GM12878 (cell line): ENCODE measurements around the gene MOV10L1. TPM values are rescaled to one million over a fixed set of nuclear protein-coding genes. Genes with fewer than 3 reads are reported as not detected.

Source experiments
- ATAC-seq: fragments of 200-7000 bp; cut with Tn5 transposase; 3 replicates; pipeline ENCODE4 v1.9.1; 2020; ENCODE audit warnings: mild to moderate bottlenecking, moderate library complexity
- BruUV-seq: library from RNA; stranded (reverse); fragments of 400-500 nt; replicated peaks from 2 replicates; lab custom pipeline; 2021; lab: Mats Ljungman, UMichigan
- CTCF ChIA-PET: fragments of 300-600 bp; sonication (Branson Sonifier 250); formaldehyde crosslinking; extraction: SDS; loops from one replicate; lab custom pipeline; 2021; ENCODE audit warnings: inconsistent platforms; lab: Yijun Ruan, JAX
- POLR2A ChIA-PET: fragments of 350-600 bp; formaldehyde crosslinking; extraction: SDS; loops from one replicate; lab custom pipeline; 2021; ENCODE audit warnings: inconsistent platforms; lab: Charles Lee
- RAD21 ChIA-PET: fragments of 300-600 bp; sonication (Branson Sonifier 250); formaldehyde crosslinking; loops from one replicate; lab custom pipeline; 2023; ENCODE audit warnings: antibody characterized with exemption; ENCODE audit not compliant: unreplicated experiment; lab: Charles Lee
- SMC1A ChIA-PET: fragments of 300-600 bp; sonication (Branson Sonifier 250); formaldehyde crosslinking; loops from one replicate; lab custom pipeline; 2023; ENCODE audit not compliant: unreplicated experiment, uncharacterized antibody; lab: Charles Lee
- DNase-seq: peaks from one replicate; pipeline ENCODE4 v3.0.0-alpha.2; 2011; ENCODE audit warnings: low read depth, low spot score
- FAIRE-seq: peaks from 3 replicates; lab custom pipeline; 2011; peaks lifted over from hg19 to GRCh38; lab: Jason Lieb, UNC
- H2AFZ ChIP-seq: 2 replicates; pipeline ENCODE4 v1.6.0; 2011; ENCODE audit warnings: low read depth, low read length, control low read depth; ENCODE audit not compliant: control insufficient read depth
- H3K27ac ChIP-seq: 2 replicates; pipeline ENCODE4 v1.5.1; 2011; ENCODE audit warnings: control low read depth; ENCODE audit not compliant: control insufficient read depth, insufficient read depth
- H3K27me3 ChIP-seq, 2 experiments: replicated peaks in 1 of 2; 2 replicates each; pipeline versions ENCODE4 v1.6.0 to v1.6.1; 2011; ENCODE audit warnings: low read length in 1 of 2; ENCODE audit not compliant: control insufficient read depth in 2 of 2, insufficient read depth in 2 of 2
- H3K36me3 ChIP-seq, 2 experiments: 2 replicates each; pipeline ENCODE4 v1.5.1; 2011; ENCODE audit warnings: low read length in 1 of 2; ENCODE audit not compliant: control insufficient read depth in 2 of 2, insufficient read depth in 2 of 2
- H3K4me1 ChIP-seq: 2 replicates; pipeline ENCODE4 v1.6.1; 2011; ENCODE audit warnings: mild to moderate bottlenecking, low read length, moderate library complexity, mixed read lengths; ENCODE audit not compliant: control insufficient read depth, insufficient read depth
- H3K4me2 ChIP-seq: 2 replicates; pipeline ENCODE4 v1.6.0; 2011; ENCODE audit warnings: control low read depth; ENCODE audit not compliant: control insufficient read depth, insufficient read depth
- H3K4me3 ChIP-seq: fragments of 200-600 bp; sonication (generic); 2 replicates; pipeline ENCODE4 v1.5.1; 2016
- H3K79me2 ChIP-seq: 2 replicates; pipeline ENCODE4 v1.6.0; 2011; ENCODE audit warnings: low read length; ENCODE audit not compliant: control insufficient read depth, insufficient read depth
- H3K9ac ChIP-seq: 2 replicates; pipeline ENCODE4 v1.8.0; 2011; ENCODE audit warnings: low read length, control low read depth, mixed read lengths; ENCODE audit not compliant: control insufficient read depth, insufficient read depth
- H3K9me3 ChIP-seq: replicated peaks from 3 replicates; pipeline ENCODE4 v1.5.1; 2011; ENCODE audit warnings: mild to moderate bottlenecking, low read length; ENCODE audit not compliant: control insufficient read depth, insufficient read depth
- H4K20me1 ChIP-seq: 2 replicates; pipeline ENCODE4 v1.6.0; 2011; ENCODE audit not compliant: control insufficient read depth, insufficient read depth
- ASH2L ChIP-seq: fragments of 300-600, 200-600 bp; sonication (generic); IDR thresholded peaks from 2 replicates; pipeline ENCODE4 v1.6.1; 2017; ENCODE audit warnings: low read depth, mild to moderate bottlenecking, borderline replicate concordance
- JUND ChIP-seq: IDR thresholded peaks from 2 replicates; pipeline ENCODE4 v1.6.1; 2012; ENCODE audit warnings: low read depth, mild to moderate bottlenecking, low read length, improper control_type of control experiment, moderate library complexity
- KAT2A ChIP-seq: conservative IDR thresholded peaks from 2 replicates; pipeline ENCODE4 v1.6.1; 2011; ENCODE audit warnings: low read depth, low read length; ENCODE audit not compliant: control insufficient read depth
- MEF2B ChIP-seq: fragments of 450-650 bp; IDR thresholded peaks from 2 replicates; pipeline ENCODE4 v1.6.1; 2018; ENCODE audit warnings: mild to moderate bottlenecking, moderate library complexity; ENCODE audit not compliant: partially characterized antibody, poor library complexity, severe bottlenecking
- MTA3 ChIP-seq: IDR thresholded peaks from 2 replicates; pipeline ENCODE4 v1.6.1; 2012; ENCODE audit warnings: low read length, inconsistent platforms, borderline replicate concordance
- ZSCAN29 ChIP-seq: fragments of 450-650 bp; IDR thresholded peaks from 2 replicates; pipeline ENCODE4 v1.6.1; 2017; ENCODE audit warnings: mild to moderate bottlenecking, moderate library complexity
- WGBS: methylation state at CpG from one replicate; pipeline ENCODE4 v1.1.6; 2016; ENCODE audit warnings: low lambda C conversion rate; ENCODE audit not compliant: insufficient replicate concordance, insufficient coverage; ENCODE audit errors: missing lambda C conversion rate; 5-methylcytosine and 5-hydroxymethylcytosine counted together
- in situ Hi-C: fragments of 300-500 bp; cut with MboI; formaldehyde crosslinking; loops from 9 replicates; pipeline ENCODE4 v1.14.3; 2018; ENCODE audit warnings: mixed read lengths
- intact Hi-C: fragments of 100-400 bp; cut with micrococcal nuclease; formaldehyde crosslinking; loops from one replicate; pipeline ENCODE4 v1.14.2; 2022; ENCODE audit not compliant: unreplicated experiment
- polyA plus RNA-seq, 11 experiments: library from polyadenylated mRNA; depleted of rRNA in 4 of 11; unstranded in 6 of 11; stranded (reverse) in 5 of 11; fragments of >200 nt; fragmentation: Nextera tagmentation in 4 of 11; fragmentation: Illumina TruSeq in 1 of 11; extraction: Ambion mirVana in 4 of 11; extraction: Trizol in 1 of 11; gene quantifications; 1 replicate in 1 of 11; 2 replicates in 10 of 11; pipeline versions ENCODE4 v1.2.1 to v1.2.3, GENCODE V29; 2011 to 2016; ENCODE audit warnings: inconsistent platforms in 2 of 11, missing spikeins in 2 of 11, low read depth in 1 of 11
- total RNA-seq, 4 experiments: library from RNA; depleted of rRNA in 3 of 4; stranded (reverse); fragments of >200 nt in 3 of 4; fragmentation: Illumina TruSeq in 1 of 4; extraction: Trizol in 1 of 4; gene quantifications; 2 replicates each; pipeline versions ENCODE4 v1.2.1 to v1.2.3, GENCODE V29; 2013 to 2021
- TF ChIP-seq, protein P1 (sequence below): fragments of 450-650 bp; formaldehyde crosslinking; IDR thresholded peaks from 2 replicates; pipeline ENCODE4 v1.5.0; 2022; ENCODE audit warnings: mild to moderate bottlenecking, missing genetic modification characterization
- TF ChIP-seq, protein P2 (sequence below): fragments of 450-650 bp; IDR thresholded peaks from 2 replicates; pipeline ENCODE4 v1.6.1; 2016; ENCODE audit warnings: mild to moderate bottlenecking, moderate library complexity, borderline replicate concordance
- TF ChIP-seq, protein P3 (sequence below): IDR thresholded peaks from 2 replicates; pipeline ENCODE4 v1.6.1; 2012; ENCODE audit warnings: mild to moderate bottlenecking, low read depth, low read length

Gene MOV10L1
- total and polyA plus RNA-seq, 10 of the 15 experiments (the other 5 are each of a cell fraction or from before 2014, with no cell fraction given): 0.22 TPM; not detected in 9

DNA sequence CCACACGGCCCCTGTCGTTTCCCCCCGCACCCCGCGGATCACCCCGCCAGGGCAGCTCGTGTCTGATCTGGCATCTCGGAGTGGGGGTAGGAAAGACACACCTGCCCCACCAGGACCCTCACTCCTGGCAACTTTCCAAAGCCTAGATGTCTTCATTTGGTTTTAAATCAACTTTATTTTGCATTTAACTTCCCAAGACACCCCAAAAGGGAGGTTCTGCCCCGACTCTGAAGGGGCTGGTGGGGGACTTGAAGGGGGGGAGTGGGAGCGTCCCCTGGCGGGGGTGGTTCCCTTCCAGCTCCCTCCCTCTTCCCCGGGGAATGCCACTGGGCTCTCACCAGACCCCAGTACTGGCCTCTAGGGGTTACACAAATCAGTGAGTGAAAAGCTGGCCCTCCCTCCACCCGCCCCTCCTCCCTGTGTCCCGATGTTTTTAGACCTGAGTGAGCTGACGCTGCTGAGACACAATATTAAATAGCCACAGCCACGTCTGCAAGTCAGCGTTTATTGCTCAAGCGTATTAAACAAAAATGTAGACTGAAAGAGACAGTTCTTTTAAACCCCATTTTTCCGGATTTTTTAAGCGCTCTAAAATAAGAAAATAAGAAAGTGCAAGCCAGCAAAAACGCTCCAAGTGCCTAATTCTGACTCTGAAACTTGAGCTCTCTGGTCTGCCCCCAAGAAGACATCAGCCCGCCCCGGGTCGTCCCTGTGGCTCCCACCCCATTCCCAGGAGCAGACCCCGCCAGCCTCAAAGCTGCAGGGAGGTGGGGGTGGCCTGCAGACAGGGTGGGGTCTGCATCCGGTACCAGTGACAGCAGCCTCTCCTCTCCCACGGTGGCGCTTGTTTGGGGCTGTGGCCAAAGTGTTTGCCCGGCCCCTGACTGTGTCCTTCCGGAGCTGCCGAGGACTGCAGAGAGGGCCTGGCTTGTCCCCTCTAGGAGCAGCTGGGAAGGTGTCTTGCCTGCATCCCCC lies 30.6 kb upstream of the MOV10L1 start:
- H3K4me3 ChIP-seq: no peak overlapping the region
- ChIA-PET CTCF (no interaction called here), POLR2A (no interaction called here), RAD21 (interaction anchor here (0.6 kb wide), 1 partner anchor 56 kb away, joined by 4 read pairs; no protein-coding TSS in a partner anchor), SMC1A (no interaction called here)
- ATAC-seq (peak; percentile 40; the same call in 2 of the 3 replicates), FAIRE-seq (no peak), DNase-seq (no peak)
- H3K4me2 ChIP-seq: no peak overlapping the region
- no peaks in the 10 kb centered on the region for H3K79me2 ChIP-seq
- 4% methylated on average over 31 of the region's 31 CpGs for WGBS
- no peaks in the 10 kb centered on the region for H3K36me3 ChIP-seq
- no peaks in the 10 kb centered on the region for H4K20me1 ChIP-seq
- 0 out of 2 replicates have a peak, but pooled peaks cover 3% of the 10 kb centered on the region for H3K4me1 ChIP-seq
- no TSS peak for BruUV-seq
- no peaks in the 10 kb centered on the region for H3K9me3 ChIP-seq
- TF ChIP-seq, protein P1, sequence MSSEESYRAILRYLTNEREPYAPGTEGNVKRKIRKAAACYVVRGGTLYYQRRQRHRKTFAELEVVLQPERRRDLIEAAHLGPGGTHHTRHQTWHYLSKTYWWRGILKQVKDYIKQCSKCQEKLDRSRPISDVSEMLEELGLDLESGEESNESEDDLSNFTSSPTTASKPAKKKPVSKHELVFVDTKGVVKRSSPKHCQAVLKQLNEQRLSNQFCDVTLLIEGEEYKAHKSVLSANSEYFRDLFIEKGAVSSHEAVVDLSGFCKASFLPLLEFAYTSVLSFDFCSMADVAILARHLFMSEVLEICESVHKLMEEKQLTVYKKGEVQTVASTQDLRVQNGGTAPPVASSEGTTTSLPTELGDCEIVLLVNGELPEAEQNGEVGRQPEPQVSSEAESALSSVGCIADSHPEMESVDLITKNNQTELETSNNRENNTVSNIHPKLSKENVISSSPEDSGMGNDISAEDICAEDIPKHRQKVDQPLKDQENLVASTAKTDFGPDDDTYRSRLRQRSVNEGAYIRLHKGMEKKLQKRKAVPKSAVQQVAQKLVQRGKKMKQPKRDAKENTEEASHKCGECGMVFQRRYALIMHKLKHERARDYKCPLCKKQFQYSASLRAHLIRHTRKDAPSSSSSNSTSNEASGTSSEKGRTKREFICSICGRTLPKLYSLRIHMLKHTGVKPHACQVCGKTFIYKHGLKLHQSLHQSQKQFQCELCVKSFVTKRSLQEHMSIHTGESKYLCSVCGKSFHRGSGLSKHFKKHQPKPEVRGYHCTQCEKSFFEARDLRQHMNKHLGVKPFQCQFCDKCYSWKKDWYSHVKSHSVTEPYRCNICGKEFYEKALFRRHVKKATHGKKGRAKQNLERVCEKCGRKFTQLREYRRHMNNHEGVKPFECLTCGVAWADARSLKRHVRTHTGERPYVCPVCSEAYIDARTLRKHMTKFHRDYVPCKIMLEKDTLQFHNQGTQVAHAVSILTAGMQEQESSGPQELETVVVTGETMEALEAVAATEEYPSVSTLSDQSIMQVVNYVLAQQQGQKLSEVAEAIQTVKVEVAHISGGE: no peak
- TF ChIP-seq ASH2L (no peak), MEF2B (no peak), JUND (no peak), MTA3 (no peak), KAT2A (no peak), ZSCAN29 (no peak)
- TF ChIP-seq, protein P2, sequence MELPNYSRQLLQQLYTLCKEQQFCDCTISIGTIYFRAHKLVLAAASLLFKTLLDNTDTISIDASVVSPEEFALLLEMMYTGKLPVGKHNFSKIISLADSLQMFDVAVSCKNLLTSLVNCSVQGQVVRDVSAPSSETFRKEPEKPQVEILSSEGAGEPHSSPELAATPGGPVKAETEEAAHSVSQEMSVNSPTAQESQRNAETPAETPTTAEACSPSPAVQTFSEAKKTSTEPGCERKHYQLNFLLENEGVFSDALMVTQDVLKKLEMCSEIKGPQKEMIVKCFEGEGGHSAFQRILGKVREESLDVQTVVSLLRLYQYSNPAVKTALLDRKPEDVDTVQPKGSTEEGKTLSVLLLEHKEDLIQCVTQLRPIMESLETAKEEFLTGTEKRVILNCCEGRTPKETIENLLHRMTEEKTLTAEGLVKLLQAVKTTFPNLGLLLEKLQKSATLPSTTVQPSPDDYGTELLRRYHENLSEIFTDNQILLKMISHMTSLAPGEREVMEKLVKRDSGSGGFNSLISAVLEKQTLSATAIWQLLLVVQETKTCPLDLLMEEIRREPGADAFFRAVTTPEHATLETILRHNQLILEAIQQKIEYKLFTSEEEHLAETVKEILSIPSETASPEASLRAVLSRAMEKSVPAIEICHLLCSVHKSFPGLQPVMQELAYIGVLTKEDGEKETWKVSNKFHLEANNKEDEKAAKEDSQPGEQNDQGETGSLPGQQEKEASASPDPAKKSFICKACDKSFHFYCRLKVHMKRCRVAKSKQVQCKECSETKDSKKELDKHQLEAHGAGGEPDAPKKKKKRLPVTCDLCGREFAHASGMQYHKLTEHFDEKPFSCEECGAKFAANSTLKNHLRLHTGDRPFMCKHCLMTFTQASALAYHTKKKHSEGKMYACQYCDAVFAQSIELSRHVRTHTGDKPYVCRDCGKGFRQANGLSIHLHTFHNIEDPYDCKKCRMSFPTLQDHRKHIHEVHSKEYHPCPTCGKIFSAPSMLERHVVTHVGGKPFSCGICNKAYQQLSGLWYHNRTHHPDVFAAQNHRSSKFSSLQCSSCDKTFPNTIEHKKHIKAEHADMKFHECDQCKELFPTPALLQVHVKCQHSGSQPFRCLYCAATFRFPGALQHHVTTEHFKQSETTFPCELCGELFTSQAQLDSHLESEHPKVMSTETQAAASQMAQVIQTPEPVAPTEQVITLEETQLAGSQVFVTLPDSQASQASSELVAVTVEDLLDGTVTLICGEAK: no peak
- TF ChIP-seq, protein P3, sequence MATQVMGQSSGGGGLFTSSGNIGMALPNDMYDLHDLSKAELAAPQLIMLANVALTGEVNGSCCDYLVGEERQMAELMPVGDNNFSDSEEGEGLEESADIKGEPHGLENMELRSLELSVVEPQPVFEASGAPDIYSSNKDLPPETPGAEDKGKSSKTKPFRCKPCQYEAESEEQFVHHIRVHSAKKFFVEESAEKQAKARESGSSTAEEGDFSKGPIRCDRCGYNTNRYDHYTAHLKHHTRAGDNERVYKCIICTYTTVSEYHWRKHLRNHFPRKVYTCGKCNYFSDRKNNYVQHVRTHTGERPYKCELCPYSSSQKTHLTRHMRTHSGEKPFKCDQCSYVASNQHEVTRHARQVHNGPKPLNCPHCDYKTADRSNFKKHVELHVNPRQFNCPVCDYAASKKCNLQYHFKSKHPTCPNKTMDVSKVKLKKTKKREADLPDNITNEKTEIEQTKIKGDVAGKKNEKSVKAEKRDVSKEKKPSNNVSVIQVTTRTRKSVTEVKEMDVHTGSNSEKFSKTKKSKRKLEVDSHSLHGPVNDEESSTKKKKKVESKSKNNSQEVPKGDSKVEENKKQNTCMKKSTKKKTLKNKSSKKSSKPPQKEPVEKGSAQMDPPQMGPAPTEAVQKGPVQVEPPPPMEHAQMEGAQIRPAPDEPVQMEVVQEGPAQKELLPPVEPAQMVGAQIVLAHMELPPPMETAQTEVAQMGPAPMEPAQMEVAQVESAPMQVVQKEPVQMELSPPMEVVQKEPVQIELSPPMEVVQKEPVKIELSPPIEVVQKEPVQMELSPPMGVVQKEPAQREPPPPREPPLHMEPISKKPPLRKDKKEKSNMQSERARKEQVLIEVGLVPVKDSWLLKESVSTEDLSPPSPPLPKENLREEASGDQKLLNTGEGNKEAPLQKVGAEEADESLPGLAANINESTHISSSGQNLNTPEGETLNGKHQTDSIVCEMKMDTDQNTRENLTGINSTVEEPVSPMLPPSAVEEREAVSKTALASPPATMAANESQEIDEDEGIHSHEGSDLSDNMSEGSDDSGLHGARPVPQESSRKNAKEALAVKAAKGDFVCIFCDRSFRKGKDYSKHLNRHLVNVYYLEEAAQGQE: no peak
- H3K27me3 ChIP-seq: no peaks in the 10 kb centered on the region; a peak in 2 of 4 replicates
- H3K27ac ChIP-seq: no peak overlapping the region
- in situ Hi-C loops: no loop called here
- intact Hi-C loops: no loop called here
- no peak overlapping the region for H3K9ac ChIP-seq
- no peak overlapping the region for H2AFZ ChIP-seq
